GM12892 (cell line): ENCODE measurements around the gene PLEKHG3.

Experiments used
- POLR2A ChIP-seq: IDR thresholded peaks from 2 replicates; pipeline ENCODE4 v1.6.1; 2011; ENCODE audit warnings: low read depth, low read length, control low read depth
- POLR2AphosphoS5 ChIP-seq: IDR thresholded peaks from 2 replicates; pipeline ENCODE4 v1.6.1; 2011; ENCODE audit warnings: low read depth, low read length, control low read depth

DNA sequence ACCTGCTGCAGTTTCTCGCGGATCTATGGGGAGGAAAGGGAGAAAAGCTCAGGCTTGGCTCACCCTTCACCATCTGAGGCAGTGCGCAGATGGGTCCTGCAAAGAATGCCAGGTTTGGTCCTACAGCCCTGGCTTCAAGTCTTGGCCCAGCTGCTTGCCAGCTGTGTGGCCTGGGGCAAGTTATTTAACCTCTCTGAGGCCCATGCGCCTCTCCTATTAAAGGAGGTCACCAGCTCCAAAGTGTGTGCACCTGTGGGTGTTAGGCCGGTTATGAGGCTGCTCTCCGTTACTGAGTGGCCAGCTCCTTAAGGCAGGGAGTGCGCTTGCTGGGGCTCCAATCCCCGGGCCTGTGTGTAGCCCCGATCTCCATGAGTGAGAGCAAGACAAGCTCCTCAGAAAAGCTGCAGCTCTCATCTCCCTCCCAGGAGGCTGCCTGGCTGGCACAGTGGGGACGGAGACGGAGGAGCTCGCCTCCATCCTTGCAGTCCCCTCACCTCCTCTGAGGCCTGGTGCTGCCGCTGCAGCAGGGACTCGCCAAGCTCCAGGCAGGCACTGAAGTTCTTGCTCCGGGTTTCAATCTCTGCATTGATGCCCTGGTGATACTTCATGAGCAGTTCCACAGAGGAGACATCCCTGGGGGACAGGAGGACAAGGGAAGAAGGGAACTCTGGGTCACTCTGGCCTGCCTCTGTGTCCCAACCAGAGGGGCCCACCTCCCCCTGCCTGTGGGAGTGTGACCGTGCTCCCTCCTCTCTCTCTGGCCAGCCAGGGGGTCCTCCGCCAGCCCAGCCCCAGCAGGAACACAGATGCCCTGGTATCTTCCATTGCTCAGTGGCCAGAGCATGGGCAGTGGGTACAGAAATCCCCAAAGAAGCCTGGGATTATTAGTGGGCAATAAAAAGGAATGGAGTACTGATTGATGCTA is 65.1 kb downstream of the PLEKHG3 start:
- TF ChIP-seq POLR2AphosphoS5 = no peak
- no peak for TF ChIP-seq POLR2A
